ENCODE results near the gene ATP8A1. TPM values are rescaled to one million over a fixed set of nuclear protein-coding genes. Genes with fewer than 3 reads are reported as not detected.

The ATP8A1 gene
- total and polyA plus RNA-seq, 2 of the 8 experiments (the other 6 are each of a cell fraction or from before 2014, with no cell fraction given) = 3.7 to 14.9 TPM

- no peak overlapping the region for H4K8ac ChIP-seq (ENCODE audit: extremely low read depth, insufficient read depth, low read length)
- H3K4ac ChIP-seq (replicated peaks; ENCODE audit: insufficient read length, low read depth, low read length) = no peak overlapping the region
- H2AK5ac ChIP-seq (ENCODE audit: low read depth, low read length) = no peak overlapping the region
- H3K9me3 ChIP-seq (ENCODE audit: insufficient read depth in 2 of 2, low read depth in 1 of 2, low read length in 1 of 2) = no peaks in the 10 kb centered on the region
- TF ChIP-seq JUN (IDR thresholded peaks at IDR 0.05; ENCODE audit: low read depth, low read length) (no peak), CTCF (IDR thresholded peaks at IDR 0.05; ENCODE audit: control extremely low read depth in 1 of 3, insufficient read depth in 1 of 3, low read depth in 1 of 3, low read length in 3 of 3) (no peak), KDM1A (IDR thresholded peaks at IDR 0.05; ENCODE audit: borderline replicate concordance, low read length) (no peak), POLR2AphosphoS5 (IDR thresholded peaks at IDR 0.05; ENCODE audit: low read depth, low read length) (no peak), SUZ12 (IDR thresholded peaks at IDR 0.05; ENCODE audit: low read length) (no peak), YY1 (IDR thresholded peaks at IDR 0.05; ENCODE audit: low read depth, low read length) (no peak), CHD1 (IDR thresholded peaks at IDR 0.05; ENCODE audit: low read depth, low read length) (no peak), SP1 (IDR thresholded peaks at IDR 0.05; ENCODE audit: low read depth, low read length) (no peak), CEBPB (IDR thresholded peaks at IDR 0.05; ENCODE audit: low read depth, low read length) (no peak), BRCA1 (IDR thresholded peaks at IDR 0.05; ENCODE audit: low read depth, low read length) (no peak)
- H3K4me1 ChIP-seq (replicated peaks in 1 of 4; ENCODE audit: control insufficient read depth in 3 of 4, insufficient read depth in 4 of 4, low read length in 3 of 4) = peaks cover 0 to 6% (median 3%) of the 10 kb centered on the region in 4 experiments; a peak in 3 of 7 replicates
- WGBS, 2 experiments (ENCODE audit: extremely low coverage in 1 of 2, insufficient coverage in 1 of 2, insufficient read length in 1 of 2, insufficient replicate concordance in 2 of 2, low coverage in 1 of 2, low lambda C conversion rate in 2 of 2, missing lambda C conversion rate in 1 of 2) = 89% methylated on average over 8 of the region's 8 CpGs; no CpG with 5 or more reads in 1 of the 2 experiments
- DNase-seq (ENCODE audit: low read depth in 1 of 2, low spot score in 2 of 2) (no peak), FAIRE-seq (no peak)
- H2BK120ac ChIP-seq (replicated peaks; ENCODE audit: low read depth, low read length) = no peak overlapping the region
- H3K27me3 ChIP-seq (replicated peaks in 1 of 4; ENCODE audit: control insufficient read depth in 3 of 4, extremely low read depth in 1 of 4, insufficient read depth in 3 of 4, low read length in 3 of 4) = no peaks in the 10 kb centered on the region
- H3K14ac ChIP-seq (ENCODE audit: insufficient read length) = no peak overlapping the region
- H3K56ac ChIP-seq (replicated peaks; ENCODE audit: insufficient read length, low read depth, low read length) = no peak overlapping the region
- POLR2A ChIA-PET (ENCODE audit: partially characterized antibody) = interaction anchor here (1.5 kb wide), 1 partner anchor 8 kb away, joined by 4 read pairs; no protein-coding TSS in a partner anchor
- H3K36me3 ChIP-seq (ENCODE audit: control insufficient read depth in 2 of 4, insufficient read depth in 4 of 4, low read length in 3 of 4) = no peaks in the 10 kb centered on the region
- no peak overlapping the region for H3K23ac ChIP-seq (ENCODE audit: insufficient read length)
- H4K5ac ChIP-seq (ENCODE audit: insufficient read length, low read depth, low read length) = no peak overlapping the region
- H3K4me2 ChIP-seq (ENCODE audit: insufficient read depth in 1 of 2, low read depth in 2 of 2, low read length in 2 of 2) = no peak overlapping the region
- no peaks in the 10 kb centered on the region for H3K79me1 ChIP-seq (ENCODE audit: low read depth, low read length)
- no peaks in the 10 kb centered on the region for H3K79me2 ChIP-seq (ENCODE audit: control insufficient read depth in 1 of 2, insufficient read depth in 2 of 2, low read length in 2 of 2)
- H3K23me2 ChIP-seq (ENCODE audit: low read depth, low read length) = no peaks in the 10 kb centered on the region
- H3K9ac ChIP-seq (replicated peaks in 1 of 4; ENCODE audit: extremely low read depth in 1 of 4, low read depth in 3 of 4, low read length in 3 of 4) = no peak overlapping the region
- H2BK20ac ChIP-seq (ENCODE audit: low read length) = no peak overlapping the region
- H3K18ac ChIP-seq (ENCODE audit: extremely low read depth, low read length) = no peak overlapping the region
- CTCF ChIA-PET (ENCODE audit: partially characterized antibody) = interaction anchor here (0.9 to 1.3 kb wide), 4 partner anchors 8 to 215 kb away, joined by 3 to 4 read pairs (median 4); no protein-coding TSS in a partner anchor
- H2BK5ac ChIP-seq (ENCODE audit: low read depth, low read length) = no peak overlapping the region
- no peak overlapping the region for H2BK12ac ChIP-seq (ENCODE audit: low read depth, low read length)
- no peaks in the 10 kb centered on the region for H4K20me1 ChIP-seq (replicated peaks in 1 of 2; ENCODE audit: control insufficient read depth in 1 of 2, insufficient read depth in 2 of 2, low read length in 2 of 2)
- H2AFZ ChIP-seq (ENCODE audit: low read length) = no peak overlapping the region
- H3K27ac ChIP-seq (ENCODE audit: low read depth, low read length) = no peak overlapping the region
- no peak overlapping the region for H3K4me3 ChIP-seq (ENCODE audit: extremely low read depth in 1 of 4, insufficient read depth in 2 of 4, low read depth in 3 of 4, low read length in 4 of 4)
- no peak overlapping the region for H4K91ac ChIP-seq (replicated peaks; ENCODE audit: insufficient read length, low read length)
- no peak overlapping the region for H2BK15ac ChIP-seq (ENCODE audit: low read length)
These were observed 159.6 kb downstream of the ATP8A1 start for GRCh38 chr4:42497142-42497910.
